CD4-positive, alpha-beta T cell treated with Interleukin-4 for 4 hours (primary cell): ENCODE data around the gene TMEM41B.
"Not testable (repeated sequence)": the region's sequence is repeated elsewhere in the genome, so short reads cannot be mapped to it uniquely, and the experiment has no call there.

Experiments
- DNase-seq: peaks from one replicate; pipeline ENCODE4 v3.0.0-alpha.2; 2020

Gene TMEM41B, protein sequence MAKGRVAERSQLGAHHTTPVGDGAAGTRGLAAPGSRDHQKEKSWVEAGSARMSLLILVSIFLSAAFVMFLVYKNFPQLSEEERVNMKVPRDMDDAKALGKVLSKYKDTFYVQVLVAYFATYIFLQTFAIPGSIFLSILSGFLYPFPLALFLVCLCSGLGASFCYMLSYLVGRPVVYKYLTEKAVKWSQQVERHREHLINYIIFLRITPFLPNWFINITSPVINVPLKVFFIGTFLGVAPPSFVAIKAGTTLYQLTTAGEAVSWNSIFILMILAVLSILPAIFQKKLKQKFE

DNA sequence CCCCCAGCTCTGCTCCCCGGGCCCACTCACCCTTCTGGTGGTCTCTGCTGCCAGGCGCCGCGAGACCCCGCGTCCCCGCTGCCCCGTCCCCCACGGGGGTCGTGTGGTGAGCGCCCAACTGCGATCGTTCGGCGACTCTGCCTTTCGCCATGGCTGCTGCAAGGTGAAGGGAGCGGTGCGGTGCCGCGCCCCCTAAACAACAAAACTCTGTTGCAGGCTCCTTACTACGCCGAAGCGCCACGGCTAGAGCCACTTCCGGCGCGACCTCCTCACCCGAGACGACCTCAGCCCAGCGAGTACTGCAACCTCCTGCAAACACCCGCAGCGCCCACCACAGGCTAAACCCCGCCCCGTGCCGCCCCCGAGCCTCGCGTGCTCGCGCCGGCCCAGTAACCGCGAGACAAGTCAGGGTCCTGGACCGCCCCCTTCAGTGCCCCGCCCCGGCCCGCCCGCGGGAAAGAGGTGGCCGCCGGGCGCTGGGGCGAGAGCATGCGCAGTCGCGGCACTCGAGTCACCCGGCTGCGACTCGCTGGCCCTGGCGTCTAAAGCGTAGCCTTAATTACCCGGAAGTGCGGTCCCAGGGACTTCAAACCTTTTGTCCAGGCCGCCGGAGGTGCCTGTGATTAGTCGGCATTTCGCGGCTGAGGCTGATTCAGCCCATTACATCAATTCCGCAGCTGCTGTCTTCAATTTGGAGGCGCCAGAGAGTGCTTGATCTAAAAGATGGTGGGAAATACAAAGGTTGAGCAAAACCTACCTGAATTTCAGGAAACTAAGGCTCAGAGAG is at the start of gene TMEM41B:
Gene TMEM41B, minus strand, starts transcription at position 303 of the 787 bp plus-strand sequence. Its CDS starts 152 bp downstream, at position 151.
- DNase-seq = peak; percentile 97

DNA sequence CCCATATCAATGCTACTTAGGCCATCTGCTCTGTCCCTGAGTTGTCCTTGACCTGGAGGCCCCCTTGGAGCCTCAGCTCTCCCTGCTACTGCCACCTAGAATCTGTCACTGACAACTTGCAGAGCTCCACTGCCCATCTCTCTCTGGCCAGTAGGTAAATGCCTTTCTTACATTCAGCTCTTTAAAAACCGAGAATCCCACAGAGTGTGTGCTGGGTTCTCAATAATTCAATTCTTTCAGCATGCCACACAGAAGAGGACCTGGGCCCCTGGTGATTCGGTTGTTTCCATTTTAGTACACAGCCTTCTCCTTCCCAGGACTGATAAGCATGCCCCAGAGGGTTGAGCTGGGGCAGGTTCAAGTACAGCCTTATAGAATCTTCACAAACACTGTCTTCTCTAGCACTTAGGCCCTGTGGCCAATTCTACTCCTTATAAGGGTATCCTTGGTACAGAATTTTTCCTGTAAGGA is 48.0 kb upstream of the TMEM41B start:
- DNase-seq = no peak

DNA sequence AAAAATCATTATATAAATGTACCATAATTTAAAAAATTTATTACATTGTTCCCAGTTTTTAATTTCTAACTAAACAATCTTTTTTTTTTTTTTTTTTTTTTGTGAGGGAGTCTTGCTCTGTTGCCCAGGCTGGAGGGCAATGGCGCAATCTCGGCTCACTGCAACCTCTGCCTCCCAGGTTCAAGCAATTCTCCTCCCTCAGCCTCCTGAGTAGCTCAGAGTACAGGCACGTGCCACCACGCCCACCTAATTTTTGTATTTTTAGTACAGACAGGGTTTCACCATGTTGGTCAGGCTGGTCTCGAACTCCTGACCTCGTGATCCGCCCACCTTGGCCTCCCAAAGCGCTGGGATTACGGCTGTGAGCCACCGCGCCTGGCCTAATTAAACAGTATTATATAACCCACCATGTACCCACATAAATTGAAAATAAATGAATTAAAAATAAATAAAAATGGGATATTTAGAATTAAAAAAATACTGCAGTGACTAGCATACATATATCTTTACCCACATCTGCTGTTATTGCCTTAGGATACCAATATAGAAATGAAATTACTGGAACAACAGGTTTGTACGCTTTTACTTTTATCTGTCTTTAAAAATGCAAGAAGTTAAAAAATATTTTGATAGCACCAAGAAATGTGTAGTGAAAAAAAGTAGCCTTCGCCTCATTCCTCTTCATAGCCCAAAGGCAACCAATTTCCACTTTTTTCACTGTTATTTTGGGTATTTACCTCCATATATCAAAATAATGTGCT is 46.6 kb upstream of the TMEM41B start:
- not testable (repeated sequence) for DNase-seq

DNA sequence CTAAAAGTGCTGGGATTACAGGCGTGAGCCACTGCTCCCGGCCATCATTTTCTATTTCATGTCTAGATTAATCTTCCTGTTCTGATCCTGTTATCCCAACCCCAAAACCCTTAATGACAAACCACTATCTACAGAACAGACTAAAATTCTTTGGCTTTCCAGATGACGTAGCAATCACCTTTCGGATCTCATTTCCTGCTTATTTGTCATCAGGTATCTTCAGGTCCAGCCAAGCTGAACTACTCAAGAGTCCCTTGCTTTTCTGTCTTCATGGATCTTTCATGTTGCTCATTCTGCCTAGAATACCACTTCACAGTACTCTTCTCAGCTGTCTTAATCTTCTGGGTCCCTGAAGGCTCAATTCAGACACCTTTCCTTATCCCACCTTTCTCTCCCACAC is 42.6 kb upstream of the TMEM41B start:
- no peak for DNase-seq

DNA sequence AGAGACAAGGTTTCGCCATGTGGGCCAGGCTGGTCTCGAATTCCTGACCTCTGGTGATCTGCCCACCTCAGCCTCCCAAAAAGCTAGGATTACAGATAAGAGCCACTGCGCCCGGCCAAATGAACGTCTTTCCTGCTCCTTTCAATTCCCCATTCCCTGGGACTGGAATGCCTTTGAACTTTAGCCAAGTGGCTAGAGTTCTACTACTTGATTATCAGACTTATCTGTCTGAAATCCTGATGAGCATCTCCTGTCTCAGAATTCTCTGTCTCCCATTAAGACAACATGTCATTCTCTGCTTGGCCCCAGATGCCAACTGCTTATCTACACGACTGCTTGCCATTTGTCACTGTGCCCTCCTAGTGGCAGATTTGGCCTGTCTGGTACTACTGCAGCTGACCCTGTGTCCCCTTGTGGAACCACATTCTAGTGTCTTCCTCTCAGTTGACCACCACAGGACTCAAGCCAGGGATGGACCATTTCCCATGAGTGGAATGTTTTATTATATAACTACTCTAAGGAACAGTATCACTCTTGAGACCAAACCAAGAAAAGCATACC is 37.0 kb upstream of the TMEM41B start:
- no peak for DNase-seq

DNA sequence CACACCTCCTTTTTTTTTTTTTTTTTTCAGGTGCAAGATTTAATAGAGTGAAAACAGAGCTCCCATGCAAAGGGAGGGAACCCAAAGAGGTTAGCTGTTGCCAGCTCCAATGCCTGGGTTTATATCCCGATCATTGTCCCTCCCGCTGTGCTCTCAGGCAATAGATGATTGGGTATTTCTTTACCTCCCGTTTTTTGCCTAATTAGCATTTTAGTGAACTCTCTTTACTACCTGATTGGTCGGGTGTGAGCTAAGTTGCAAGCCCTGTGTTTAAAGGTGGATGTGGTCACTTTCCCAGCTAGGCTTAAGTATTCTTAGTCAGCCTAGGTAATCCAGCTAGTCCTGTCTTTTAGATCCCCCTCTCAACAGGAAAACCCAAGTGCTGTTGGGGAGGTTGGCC is 33.4 kb upstream of the TMEM41B start:
- DNase-seq = not testable (repeated sequence)

DNA sequence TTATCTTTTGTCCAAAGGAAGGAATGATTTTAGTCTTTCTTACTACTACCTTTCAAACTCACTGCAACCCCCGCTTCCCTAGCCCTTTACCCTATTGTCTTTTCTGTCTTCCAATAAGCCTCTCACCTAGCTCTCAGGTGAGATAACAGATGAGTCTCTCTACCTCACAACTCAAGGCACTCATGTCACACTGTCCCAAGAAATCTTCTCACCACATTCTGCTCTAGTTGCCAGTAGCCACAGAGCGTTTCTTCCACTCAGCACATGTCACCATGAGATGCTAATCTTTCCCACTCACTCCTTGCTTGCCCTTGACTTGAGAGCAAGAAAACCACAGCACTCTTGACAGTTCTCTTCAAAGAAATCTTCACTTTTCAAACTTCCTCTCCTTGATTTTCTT is 32.7 kb upstream of the TMEM41B start:
- DNase-seq = peak; percentile 13

DNA sequence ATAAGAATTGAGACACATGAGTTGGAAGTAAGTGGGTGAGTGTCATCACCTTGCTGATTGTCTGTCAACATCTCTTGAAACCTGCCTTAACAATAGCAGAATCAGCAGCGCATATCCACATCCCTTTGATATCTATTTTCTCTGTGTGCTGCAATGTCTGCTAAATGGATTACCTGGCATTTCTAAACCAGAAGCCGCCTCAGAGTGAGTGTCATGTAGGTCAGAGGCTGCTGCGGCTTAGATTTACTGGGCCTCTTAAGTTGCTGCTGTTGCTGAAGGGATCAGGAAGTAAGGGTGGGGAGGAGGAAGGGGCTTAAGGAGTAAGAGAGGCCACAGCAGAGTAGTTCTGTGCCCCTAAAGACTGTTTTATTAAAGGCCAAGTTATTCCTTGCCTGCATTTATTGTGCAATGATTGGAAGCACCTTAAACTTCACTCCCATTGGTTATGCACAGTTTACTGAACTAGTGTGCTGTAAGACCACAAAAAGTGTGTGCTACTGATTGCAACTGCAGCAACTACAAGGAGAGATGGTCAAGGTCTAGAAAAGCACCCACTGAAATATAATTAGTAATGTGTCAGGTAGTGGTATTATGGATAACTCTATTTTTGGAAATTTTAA is 29.8 kb upstream of the TMEM41B start:
- DNase-seq = no peak

DNA sequence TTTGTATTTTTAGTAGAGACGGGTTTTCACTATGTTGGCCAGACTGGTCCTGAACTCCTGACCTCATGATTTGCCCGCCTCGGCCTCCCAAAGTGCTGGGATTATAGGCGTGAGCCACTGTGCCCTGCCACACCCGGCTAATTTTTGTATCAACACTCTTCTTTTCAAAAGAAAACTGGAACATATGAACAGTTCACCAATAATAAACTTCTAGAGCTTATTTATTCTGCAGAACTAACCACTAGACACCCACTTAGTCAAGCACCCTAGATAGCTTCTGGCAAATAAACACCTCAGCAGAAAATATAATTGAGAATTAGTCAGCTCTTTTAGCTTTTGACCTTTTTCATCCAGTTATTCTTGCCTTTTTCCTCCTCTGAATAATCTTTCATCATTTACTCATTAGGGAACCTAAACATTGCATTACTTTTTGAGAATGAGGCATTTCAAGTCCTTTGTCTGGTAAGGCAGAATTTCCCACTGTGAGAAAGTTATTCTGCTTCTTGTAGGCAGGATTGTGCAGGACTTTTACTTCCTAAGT is 27.3 kb upstream of the TMEM41B start:
- no peak for DNase-seq

DNA sequence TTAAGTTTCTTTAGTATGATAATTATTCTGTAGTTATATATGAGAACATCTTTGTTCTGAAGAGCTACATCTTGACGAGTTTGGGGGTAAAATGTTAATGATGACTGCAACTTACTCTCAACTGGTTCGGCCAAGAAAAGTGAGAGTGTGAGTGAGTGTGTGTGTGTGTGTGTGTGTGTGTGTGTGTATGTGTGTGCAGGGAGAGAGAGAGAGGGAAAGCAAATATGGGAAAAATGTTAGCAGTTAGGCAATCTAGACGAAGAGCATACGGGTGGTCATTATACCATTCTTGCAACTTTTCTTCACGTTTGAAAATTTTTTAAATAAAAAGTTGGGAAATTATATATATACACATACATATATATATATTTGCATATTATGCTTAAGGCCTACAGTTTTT is 18.3 kb upstream of the TMEM41B start:
- no peak for DNase-seq

DNA sequence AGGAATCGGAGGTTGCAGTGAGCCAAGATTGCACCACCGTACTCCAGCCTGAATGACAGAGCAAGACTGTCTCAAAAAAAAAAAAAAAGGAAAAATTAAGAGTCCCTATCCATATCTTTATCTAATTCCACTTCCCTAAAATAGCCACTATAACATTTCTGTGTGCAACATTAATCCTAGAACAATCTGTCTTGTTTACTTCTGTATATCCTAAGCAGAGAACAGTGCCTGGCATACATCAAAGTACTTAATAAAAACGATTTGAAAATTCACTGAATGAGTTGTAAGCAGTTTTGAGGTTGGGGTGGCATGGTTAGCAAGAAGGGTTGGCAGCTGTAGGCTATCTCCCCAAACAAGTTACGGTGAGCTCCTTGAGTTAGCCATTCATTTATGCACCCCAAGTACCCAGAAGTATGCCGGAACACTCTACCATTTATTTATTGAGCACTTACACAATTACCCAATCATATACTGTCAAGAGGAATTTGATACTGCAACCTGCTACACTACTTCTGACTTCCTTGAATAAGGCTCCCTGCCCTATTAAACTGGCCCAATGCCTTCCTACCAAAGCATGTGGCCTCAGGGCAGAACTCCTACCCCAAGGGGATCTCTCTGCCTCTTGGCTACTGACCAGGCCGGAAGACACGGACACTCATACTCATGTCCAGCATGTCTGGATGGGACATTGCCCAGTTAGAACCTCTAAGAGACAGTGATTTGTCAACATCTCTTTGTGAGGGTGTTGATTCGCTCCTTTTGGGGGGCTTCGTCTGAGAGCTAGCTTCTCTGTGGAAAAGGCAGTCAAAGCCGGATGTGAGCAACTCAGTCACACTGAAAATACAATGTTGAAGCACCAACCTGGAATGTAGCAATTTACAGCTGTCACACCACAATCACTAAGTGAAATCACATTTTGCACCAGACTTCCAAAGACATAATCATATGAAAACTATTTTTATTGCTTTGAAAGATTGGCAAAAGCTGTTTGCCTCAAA is 16.3 kb upstream of the TMEM41B start:
- DNase-seq = no peak

DNA sequence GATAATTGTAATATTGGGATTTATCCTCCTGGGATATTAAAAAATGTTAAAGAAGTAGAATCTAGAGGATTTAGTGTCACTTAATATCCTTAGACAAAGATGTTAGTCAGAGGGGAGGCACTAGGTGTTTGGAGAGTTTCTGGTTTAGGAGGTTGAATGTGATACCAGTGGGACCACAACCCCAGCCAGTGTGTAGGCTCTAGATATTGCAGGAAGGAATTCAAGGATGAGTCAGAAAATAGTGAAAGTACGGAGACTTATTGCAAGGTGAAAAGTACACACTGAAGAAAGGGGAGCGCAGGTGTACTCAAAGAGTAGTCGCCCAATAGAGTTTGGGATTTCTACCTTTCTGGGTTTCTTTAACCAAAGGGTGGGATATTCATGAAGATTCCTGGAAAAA is 5.7 kb upstream of the TMEM41B start:
- no peak for DNase-seq

DNA sequence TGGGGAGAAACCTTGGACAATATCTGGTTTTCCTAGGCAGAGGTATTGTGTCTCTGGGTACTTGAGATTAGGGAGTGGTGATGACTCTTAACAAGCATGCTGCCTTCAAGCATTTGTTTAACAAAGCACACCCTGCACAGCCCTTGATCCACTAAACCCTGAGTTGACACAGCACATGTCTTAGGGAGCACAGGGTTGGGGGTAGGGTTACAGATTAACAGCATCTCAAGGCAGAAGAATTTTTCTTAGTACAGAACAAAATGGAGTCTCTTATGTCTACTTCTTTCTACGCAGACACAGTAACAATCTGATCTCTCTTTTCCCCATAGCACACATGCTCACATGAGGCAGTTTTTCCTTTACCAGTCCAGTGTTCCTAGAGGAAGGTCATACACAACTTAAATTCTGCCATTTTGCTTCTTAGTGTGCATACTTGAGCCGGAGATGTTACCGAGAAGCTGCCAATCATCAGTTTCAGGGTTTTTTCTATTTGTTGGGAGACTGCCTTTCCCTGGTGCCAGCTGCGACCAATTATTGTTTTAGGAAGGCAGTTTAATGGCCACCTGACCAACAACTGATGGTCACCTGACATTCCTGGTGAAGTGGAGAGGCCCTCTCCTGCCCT is 5.1 kb upstream of the TMEM41B start:
- not testable (repeated sequence) for DNase-seq

DNA sequence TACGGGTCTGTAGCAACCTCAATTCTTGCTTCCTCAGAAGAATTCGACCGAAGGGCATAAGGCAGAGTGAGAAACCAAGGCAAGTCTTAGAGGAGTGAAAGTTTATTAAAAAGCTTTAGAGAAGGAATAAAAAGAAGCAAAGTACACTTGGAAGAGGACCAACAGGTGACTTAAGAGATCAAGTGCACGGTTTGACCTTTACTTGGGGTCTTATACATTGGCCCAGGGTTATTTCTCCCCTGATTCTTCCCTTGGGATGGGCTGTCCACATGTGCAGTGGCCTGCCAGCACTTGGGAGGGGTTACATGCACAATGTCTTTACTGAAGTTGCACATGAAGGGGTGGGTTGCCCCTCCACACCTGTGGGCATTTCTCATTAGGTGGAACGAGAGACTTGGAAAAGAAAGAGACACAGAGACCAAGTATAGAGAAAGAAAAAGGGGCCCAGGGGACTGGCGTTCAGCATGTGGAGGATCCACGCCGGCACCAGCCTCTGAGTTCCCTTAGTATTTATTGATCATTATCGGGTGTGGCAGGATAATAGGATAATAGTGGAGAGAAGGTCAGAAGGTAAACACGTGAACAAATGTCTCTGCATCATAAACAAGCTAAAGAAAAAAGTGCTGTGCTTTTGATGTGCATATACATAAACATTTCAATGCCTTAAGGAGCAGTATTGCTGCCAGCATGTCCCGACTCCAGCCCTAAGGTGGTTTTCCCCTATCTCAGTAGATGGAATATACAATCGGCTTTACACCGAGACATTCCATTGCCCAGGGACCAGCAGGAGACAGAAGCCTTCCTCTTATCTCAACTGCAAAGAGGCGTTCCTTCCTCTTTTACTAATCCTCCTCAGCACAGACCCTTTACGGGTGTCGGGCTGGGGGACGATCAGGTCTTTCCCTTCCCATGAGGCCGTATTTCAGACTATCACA is 4.3 kb upstream of the TMEM41B start:
- DNase-seq = not testable (repeated sequence)

DNA sequence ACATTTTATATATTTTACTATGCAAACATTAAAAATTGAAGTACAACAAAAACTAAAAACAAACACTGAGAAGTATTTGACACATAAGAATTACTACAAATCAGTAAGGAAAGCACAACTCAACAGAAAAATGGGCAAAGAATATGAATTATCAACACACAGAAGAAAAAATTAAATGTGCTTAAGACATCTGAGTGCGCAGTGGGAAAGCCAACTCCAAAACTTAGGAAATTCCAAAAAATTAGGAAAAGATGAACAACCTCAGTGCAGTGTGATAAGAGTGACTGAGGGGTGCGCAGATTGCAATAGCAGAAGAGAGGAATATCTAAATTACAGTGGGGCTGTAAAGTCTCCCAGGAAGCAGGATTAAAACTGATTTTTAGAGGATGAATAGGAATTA is 1.9 kb upstream of the TMEM41B start:
- DNase-seq = no peak

DNA sequence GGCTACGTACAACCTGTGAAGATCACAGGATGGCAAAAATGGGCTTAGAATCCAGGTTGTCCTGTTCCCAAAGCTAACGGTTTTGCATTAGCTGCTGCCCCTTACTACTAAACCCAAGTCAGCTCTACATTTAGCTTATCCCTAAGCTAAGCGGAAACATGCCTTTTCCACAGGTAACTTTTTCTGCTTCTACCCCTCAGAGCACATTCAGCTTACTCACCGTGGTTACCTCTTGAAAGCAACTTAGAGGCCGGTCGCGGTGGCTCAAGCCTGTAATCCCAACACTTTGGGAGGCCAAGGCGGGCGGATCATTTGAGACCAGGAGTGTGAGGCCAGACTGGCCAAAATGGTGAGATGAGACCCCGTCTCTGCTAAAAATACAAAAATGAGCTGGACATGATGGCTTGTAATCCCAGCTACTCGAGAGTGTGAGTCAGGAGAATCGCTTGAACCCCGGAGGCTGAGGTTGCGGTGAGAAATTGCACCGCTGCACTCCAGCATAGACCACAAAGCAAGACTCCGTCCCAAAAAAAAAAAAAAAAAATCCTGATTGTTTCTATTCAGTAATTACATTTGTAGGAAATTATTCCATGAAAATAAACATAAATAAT is 790 bp upstream of the TMEM41B start:
- DNase-seq = no peak

DNA sequence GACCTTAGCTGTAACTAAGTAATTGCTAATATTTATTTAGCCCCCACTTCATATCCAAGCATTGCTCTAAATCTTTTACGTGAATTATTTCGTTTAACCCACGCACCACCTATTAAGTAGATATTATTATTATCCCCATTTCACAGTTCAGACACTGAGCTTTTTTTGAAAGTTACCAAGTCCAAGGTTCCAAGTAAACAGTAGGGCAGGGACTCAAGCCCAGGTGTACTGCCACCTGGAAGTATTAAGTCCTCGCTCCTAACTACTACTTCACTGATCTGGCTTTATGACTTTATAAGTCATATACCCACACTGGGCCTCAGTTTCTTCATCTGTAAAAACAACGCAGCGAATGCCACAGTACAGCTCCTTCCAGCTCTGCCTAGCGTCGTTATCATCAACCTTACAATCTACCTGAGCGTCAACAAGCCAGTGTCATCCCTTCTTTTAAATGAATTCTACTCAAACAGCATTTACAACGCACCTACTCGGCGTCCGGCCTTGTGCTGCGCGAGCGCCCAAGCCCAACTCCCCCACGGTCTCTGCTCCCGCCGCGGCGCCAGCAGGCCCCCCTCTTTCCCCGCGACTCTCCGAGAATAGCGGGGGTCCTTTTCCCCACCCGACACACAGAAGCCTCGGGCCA is 624 bp downstream of the TMEM41B start:
- DNase-seq = no peak

DNA sequence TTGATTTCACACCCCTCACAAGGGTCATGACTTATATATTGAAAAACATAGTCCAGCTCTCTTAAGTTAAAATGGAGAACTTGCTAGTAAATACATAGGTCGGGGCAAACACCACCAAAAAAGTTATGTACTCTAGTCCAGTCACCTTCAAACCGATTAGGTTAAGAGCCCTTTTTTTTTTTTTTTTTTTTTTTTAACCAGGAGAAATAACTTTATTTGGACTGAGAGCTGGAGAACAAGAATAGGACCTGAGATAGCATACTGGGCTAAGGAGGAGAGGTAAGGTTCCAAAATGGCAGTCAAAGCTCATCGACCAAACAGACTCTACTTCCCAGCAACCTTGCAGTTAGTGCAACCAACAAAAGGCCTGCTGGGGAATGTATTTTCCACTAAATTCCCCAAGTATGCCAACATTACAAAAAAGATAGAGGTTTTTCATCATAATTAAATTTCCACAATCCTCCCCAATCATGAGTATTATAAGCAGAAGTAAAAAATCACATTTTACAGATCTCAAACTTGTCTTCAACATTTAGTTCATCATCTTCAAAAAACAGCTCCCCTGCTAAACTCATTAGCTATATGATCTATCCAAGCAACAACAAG is 3.8 kb downstream of the TMEM41B start:
- no peak for DNase-seq
